ENCODE measurements around the gene GLT8D2. TPM values are rescaled to one million over a fixed set of nuclear protein-coding genes. Genes with fewer than 3 reads are reported as not detected.
"Not testable (repeated sequence)": the region's sequence is repeated elsewhere in the genome, so short reads cannot be mapped to it uniquely, and the experiment has no call there.

The GLT8D2 gene
- total RNA-seq, 1 experiment from 2014 or later, result 2.0 TPM

GRCh38 chr12:104030596-104030995 lies 19.4 kb downstream of the GLT8D2 start:
- intact Hi-C loops (cut with micrococcal nuclease); H3K9me3 Mint-ChIP-seq (ENCODE audit: unreplicated experiment); H3K4me1 Mint-ChIP-seq (ENCODE audit: insufficient read depth, unreplicated experiment); H3K36me3 Mint-ChIP-seq (ENCODE audit: insufficient read depth, unreplicated experiment); H3K27me3 Mint-ChIP-seq (ENCODE audit: insufficient read depth, unreplicated experiment); DNase-seq (ENCODE audit: unreplicated experiment); POLR2A ChIA-PET; BruUV-seq (replicated peaks); H3K27ac Mint-ChIP-seq (ENCODE audit: low read depth, unreplicated experiment); CTCF ChIA-PET; H3K4me3 Mint-ChIP-seq (ENCODE audit: unreplicated experiment): not testable (repeated sequence)

- POLR2A ChIA-PET, result interaction anchor here (1.3 kb wide), 1 partner anchor 20 kb away, joined by 3 read pairs; no protein-coding TSS in a partner anchor
- no peak for DNase-seq (ENCODE audit: unreplicated experiment)
- intact Hi-C loops (cut with micrococcal nuclease), result no loop called here
- Mint-ChIP-seq H3K27me3 (ENCODE audit: insufficient read depth, unreplicated experiment) (no peaks in the 10 kb centered on the region), H3K36me3 (ENCODE audit: insufficient read depth, unreplicated experiment) (no peaks in the 10 kb centered on the region), H3K9me3 (ENCODE audit: unreplicated experiment) (no peaks in the 10 kb centered on the region), H3K4me3 (ENCODE audit: unreplicated experiment) (no peak overlapping the region), H3K27ac (ENCODE audit: low read depth, unreplicated experiment) (no peak overlapping the region), H3K4me1 (ENCODE audit: insufficient read depth, unreplicated experiment) (no peaks in the 10 kb centered on the region)
- BruUV-seq (replicated peaks), result no TSS peak
- CTCF ChIA-PET, result interaction anchor here (0.5 kb wide), 1 partner anchor 84 kb away, joined by 3 read pairs; no protein-coding TSS in a partner anchor
- TF ChIP-seq CTCF (IDR thresholded peaks at IDR 0.05; ENCODE audit: unreplicated experiment), result no peak
Observed at GRCh38 chr12:104026841-104027599, 23.0 kb downstream of the GLT8D2 start.

GRCh38 chr12:104025771-104026170 lies 24.2 kb downstream of the GLT8D2 start:
- CTCF ChIA-PET, result interaction anchor here (0.7 kb wide), 1 partner anchor 143 kb away, joined by 3 read pairs; no protein-coding TSS in a partner anchor
- Mint-ChIP-seq H3K36me3 (ENCODE audit: insufficient read depth, unreplicated experiment) (no peaks in the 10 kb centered on the region), H3K27me3 (ENCODE audit: insufficient read depth, unreplicated experiment) (peaks cover 11% of the 10 kb centered on the region), H3K9me3 (ENCODE audit: unreplicated experiment) (no peaks in the 10 kb centered on the region), H3K27ac (ENCODE audit: low read depth, unreplicated experiment) (no peak overlapping the region), H3K4me3 (ENCODE audit: unreplicated experiment) (no peak overlapping the region), H3K4me1 (ENCODE audit: insufficient read depth, unreplicated experiment) (no peaks in the 10 kb centered on the region)
- no peak for DNase-seq (ENCODE audit: unreplicated experiment)
- BruUV-seq (replicated peaks), result no TSS peak
- no peak for TF ChIP-seq CTCF (IDR thresholded peaks at IDR 0.05; ENCODE audit: unreplicated experiment)
- intact Hi-C loops (cut with micrococcal nuclease), result no loop called here
- POLR2A ChIA-PET, result no interaction called here

GRCh38 chr12:104024348-104024747 lies 25.6 kb downstream of the GLT8D2 start:
- TF ChIP-seq CTCF (IDR thresholded peaks at IDR 0.05; ENCODE audit: unreplicated experiment), result no peak

More at GRCh38 chr12:104024348-104024747, 25.6 kb downstream of the GLT8D2 start:
- CTCF ChIA-PET, result interaction anchor here (0.6 kb wide), 1 partner anchor 1035 kb away, joined by 4 read pairs; no protein-coding TSS in a partner anchor
- Mint-ChIP-seq H3K36me3 (ENCODE audit: insufficient read depth, unreplicated experiment) (no peaks in the 10 kb centered on the region), H3K27me3 (ENCODE audit: insufficient read depth, unreplicated experiment) (peaks cover 20% of the 10 kb centered on the region), H3K4me3 (ENCODE audit: unreplicated experiment) (no peak overlapping the region), H3K4me1 (ENCODE audit: insufficient read depth, unreplicated experiment) (no peaks in the 10 kb centered on the region), H3K27ac (ENCODE audit: low read depth, unreplicated experiment) (no peak overlapping the region), H3K9me3 (ENCODE audit: unreplicated experiment) (no peaks in the 10 kb centered on the region)
- POLR2A ChIA-PET, result interaction anchor here (1.2 kb wide), 1 partner anchor 13 kb away, joined by 3 read pairs; no protein-coding TSS in a partner anchor
- intact Hi-C loops (cut with micrococcal nuclease), result no loop called here
- BruUV-seq (replicated peaks), result no TSS peak
- DNase-seq (ENCODE audit: unreplicated experiment), result no peak

Measured in MCF 10A (cell line).